ENCODE results near the gene THSD4.

The THSD4 gene

GRCh38 chr15:71547011-71547410 lies 431.7 kb downstream of the THSD4 start:
- DNase-seq (ENCODE audit: low spot score) = no peak

DNA sequence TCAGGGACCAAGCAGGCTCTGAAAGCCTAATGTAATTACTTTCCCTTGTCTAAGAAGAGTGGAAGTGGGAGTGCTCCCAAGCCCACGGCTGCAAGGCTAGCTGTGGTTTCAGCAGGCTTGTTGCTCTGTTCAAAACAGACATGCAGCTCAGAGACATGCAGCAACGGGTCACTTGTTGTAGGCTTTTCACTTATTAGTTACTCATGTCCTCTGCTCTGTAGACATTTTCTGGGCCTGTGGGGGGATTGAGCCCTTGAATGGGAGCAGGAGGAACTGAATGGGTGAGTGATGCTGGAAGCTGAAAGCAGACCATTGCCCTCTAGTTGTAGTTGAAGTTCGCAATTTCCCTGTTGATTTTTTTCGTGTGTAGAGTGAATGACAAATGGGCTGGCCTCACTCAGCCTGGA lies 433.1 kb downstream of the THSD4 start:
- no peak for DNase-seq (ENCODE audit: low spot score)

- no peak for DNase-seq (ENCODE audit: low spot score)
Measured at GRCh38 chr15:71549091-71549490, 433.8 kb downstream of the THSD4 start.

- no peak for DNase-seq (ENCODE audit: low spot score)
Measured at GRCh38 chr15:71549697-71550096, 434.4 kb downstream of the THSD4 start.

DNA sequence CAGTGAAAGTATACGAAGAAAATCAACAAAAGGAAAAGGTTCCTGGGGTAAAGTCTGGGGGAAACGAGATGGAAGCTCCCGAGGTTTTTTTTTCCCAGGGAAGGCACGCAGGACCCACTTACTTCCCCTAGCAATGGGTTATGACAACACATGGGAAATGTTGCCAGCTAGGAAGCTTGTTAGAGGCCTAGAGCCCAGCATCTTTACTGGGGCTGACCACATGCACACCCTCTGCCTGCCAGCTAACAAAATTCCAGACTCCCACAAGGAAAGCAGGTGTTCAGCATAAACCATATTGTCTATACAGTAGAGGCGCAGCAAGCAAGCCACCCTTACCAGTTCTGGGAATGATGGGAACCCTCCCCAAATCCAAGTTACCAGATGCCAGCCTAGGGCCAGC lies 436.3 kb downstream of the THSD4 start:
- no peak for DNase-seq (ENCODE audit: low spot score)

DNA sequence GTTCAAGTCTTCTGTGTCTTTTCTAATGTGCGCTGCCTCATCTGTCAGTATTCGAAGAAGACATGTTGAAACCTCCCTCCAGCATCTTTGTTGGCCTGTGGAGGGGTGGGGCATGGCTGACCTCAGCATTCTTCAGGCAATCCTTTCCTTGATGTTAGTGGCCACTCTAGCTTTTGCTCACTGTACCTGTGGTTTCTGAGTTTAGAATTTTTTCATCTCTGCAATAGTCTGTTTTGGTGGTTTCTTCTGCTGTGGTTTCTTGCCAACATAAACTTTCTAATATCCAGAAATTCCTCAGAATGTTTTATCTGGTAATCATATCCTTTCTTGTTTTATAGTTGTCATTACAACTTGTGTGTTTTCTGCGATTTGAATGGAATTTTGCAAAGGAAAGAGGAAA lies 443.8 kb downstream of the THSD4 start:
- DNase-seq (ENCODE audit: low spot score) = no peak

DNA sequence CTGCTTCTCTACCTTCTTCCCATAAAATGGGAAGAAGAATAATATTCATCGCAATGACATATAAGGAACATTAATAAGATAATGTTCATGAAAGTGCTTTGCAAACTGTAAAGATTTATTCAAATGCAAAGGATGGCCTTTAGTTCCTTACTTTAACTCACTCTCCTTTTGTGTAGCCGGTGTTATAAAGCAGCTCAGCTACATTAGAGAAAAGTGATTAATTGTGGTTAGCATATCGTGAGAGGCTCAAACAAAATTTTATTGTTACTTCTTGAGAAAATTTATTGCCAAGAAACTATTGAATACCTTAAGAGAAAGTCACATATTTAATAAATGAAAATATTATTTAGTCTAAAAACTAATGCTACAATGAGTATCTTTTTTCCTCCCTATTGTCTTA lies 444.3 kb downstream of the THSD4 start:
- no peak for DNase-seq (ENCODE audit: low spot score)

DNA sequence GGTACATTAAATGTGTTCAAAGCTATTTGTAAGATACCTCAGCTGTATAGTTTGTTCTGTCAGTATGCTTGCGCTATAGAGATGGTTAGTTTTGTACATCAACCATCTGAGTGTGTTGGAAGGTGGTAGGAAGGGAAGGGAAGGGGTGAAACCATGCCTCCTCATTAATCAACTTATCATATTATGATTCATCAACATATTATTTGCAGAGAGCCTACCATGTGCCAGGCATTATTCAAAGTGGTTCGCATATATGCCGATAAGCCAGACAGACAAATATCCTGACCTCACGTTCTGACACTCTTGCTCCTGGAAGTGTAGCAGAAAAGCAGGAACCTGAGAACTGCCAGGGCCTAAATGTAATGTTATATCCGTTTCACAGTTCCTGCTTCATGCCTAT lies 447.0 kb downstream of the THSD4 start:
- DNase-seq (ENCODE audit: low spot score) = no peak

DNA sequence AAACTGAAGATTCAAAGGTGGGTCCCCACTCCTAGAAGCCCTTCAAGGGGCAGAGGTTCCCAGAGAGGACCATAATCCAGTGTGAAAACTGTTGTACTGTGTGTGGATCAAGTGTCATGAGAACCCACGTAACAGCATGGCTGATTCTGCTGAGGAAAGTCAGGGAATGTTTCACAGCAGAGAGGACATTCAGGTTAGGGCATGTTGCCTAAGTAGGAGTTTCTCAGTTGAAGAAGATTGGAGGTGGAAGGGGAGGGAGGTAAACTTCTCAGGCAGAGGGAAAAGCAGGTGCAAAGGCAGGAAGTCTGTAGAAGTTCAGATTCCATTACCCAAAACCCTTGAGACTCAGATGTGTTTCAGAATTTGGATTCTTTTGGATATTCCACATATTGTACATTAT lies 448.9 kb downstream of the THSD4 start:
- no peak for DNase-seq (ENCODE audit: low spot score)

DNA sequence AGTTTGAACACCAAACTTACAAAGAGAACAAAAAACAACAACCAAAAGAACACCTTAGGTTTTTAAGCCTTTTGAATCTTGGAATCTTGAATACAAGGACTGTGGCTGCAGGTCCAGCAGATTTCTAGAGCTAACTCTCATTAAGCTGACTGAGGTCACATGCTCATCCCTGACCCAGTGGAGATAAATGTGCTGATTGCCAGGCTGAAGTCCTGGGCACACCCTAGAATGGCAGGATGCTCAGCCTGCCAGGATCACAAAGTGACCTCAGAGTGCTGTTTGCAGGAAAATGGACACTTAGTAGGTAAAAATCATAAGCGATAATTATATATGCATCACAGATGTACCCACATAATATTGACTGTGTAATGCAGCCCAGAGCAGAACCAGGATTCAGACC lies 449.7 kb downstream of the THSD4 start:
- DNase-seq (ENCODE audit: low spot score) = no peak

- no peak for DNase-seq (ENCODE audit: low spot score)
Measured at GRCh38 chr15:71565631-71566160, 450.4 kb downstream of the THSD4 start.

DNA sequence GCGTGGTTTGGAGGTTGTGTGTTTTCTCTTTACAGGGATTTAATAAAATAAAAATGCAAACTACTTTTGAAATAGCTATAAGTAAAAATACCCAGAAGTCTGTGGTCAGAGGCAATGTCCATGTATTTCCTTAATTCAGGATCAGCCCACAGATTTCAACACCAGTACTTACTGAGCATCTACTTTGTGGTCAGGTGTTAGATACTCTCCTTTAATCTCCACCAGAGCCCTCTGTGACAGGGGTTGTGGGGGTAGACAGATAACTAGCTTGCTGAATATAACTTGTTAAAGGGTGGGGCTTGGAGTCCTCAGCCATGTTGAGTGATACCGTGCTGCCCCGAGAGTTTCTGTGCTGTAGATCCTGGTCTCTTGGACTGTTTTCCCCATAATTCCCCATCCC lies 451.0 kb downstream of the THSD4 start:
- no peak for DNase-seq (ENCODE audit: low spot score)

DNA sequence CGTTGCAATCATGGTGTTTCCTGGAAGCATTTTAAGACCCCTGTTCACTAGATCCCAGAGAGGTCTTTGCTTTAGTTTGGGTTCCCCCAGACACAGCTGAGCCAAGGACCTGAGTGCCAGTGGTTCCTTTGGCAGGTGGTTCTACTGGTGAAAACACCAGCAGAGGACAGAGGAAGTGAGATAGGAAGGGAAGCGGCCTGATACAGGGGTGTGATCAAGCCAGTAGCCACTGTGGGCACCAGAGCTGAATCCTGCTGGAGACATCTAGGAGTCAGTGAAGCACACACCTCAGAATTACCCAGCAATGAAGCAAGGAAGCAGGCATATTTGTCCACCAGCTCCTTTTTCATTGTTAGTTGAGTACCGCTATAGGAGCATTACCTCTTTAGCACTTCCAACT lies 451.9 kb downstream of the THSD4 start:
- no peak for DNase-seq (ENCODE audit: low spot score)

- no peak for DNase-seq (ENCODE audit: low spot score)
Measured at GRCh38 chr15:71568227-71568626, 453.0 kb downstream of the THSD4 start.

DNA sequence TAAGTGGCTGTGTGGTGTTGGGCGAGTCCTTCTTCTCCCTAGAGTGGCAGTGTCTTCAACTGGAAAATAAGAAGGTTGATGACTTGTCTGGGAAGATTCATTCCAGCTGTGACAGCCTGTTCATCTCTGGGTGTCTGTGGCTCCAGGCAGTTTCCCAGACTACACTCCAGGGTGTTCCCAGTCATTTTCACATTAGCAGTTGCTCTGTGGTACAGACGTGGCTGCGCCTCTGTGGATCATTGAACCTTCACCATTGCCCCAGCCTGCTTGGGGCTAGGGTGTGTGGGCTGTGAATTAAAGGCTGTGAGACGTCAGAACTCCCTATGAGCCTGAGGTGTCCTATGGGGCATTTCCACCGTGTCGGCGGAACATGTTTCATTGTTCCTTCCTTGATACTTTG lies 455.5 kb downstream of the THSD4 start:
- DNase-seq (ENCODE audit: low spot score) = no peak

- no peak for DNase-seq (ENCODE audit: low spot score)
Measured at GRCh38 chr15:71571641-71572040, 456.4 kb downstream of the THSD4 start.

GRCh38 chr15:71572452-71573053 lies 457.3 kb downstream of the THSD4 start:
- DNase-seq (ENCODE audit: low spot score) = no peak

GRCh38 chr15:71573599-71573998 lies 458.3 kb downstream of the THSD4 start:
- DNase-seq (ENCODE audit: low spot score) = no peak

DNA sequence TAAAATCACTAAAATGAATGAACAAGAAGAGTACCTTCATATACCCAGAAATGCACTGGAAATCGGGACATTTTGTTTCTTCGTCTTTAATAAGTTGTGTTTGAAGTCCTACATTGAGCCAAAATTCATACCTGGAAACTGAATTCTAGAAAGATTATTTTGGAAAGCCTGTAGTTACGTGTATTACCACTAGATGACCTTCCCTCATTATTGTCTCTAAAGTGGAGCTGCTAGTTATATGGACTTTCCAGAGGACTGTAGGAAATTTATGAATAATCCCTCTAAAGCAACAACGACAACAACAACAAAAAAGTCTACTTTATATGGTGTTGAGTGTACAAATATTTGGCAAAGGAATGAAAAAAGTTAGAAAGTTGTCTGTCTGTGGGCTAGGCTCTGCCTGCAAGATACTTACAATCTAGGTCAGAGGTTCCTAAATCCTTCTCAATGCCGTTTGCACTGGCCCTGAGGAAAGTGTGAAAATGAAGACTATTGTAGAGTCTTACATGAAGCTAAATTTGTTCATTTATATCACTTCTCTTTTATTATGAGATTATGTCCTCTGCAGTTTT lies 460.3 kb downstream of the THSD4 start:
- no peak for DNase-seq (ENCODE audit: low spot score)

GRCh38 chr15:71577071-71577470 lies 461.8 kb downstream of the THSD4 start:
- no peak for DNase-seq (ENCODE audit: low spot score)

- DNase-seq (ENCODE audit: low spot score) = no peak
Measured at GRCh38 chr15:71581398-71581930, 466.2 kb downstream of the THSD4 start.

GRCh38 chr15:71585159-71585558 lies 469.9 kb downstream of the THSD4 start:
- DNase-seq (ENCODE audit: low spot score) = no peak

GRCh38 chr15:71586463-71586862 lies 471.2 kb downstream of the THSD4 start:
- DNase-seq (ENCODE audit: low spot score) = no peak

DNA sequence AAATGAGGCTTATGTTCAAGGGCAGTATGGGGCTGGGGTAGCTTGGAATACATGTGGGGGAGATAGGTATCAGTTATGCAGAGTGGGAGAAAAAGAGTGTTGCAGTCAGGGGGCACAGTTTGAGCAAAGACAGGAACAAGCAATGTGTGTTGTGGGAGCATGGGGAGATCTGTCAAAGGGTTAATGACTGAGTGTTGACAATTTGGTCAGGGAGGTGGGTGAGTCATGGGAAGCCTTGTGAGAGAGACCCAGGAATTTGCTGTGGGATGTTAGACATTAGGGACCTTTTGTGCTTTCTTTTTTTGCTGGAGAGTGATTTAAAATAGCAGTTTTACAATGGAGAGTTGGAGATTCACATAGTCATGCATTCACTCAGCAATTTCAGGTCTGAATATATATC lies 473.5 kb downstream of the THSD4 start:
- no peak for DNase-seq (ENCODE audit: low spot score)
